ENCODE data around the gene VPS4A. TPM values are rescaled to one million over a fixed set of nuclear protein-coding genes. Genes with fewer than 3 reads are reported as not detected.
"Not testable (repeated sequence)": the region's sequence is repeated elsewhere in the genome, so short reads cannot be mapped to it uniquely, and the experiment has no call there.

VPS4A gene
- 10 to 100 TPM; 32.6 to 32.7 TPM for total RNA-seq

GRCh38 chr16:69310653-69311532, at the start of gene VPS4A:
VPS4A (plus strand) TSS chr16:69311350; CDS start chr16:69311512, 162 bp downstream.
- ChIA-PET POLR2A (no interaction called here), CTCF (interaction anchor here (0.6 to 2.5 kb wide), 2 partner anchors 18 to 94 kb away, joined by 4 to 7 read pairs; no protein-coding TSS in a partner anchor)

GRCh38 chr16:69266334-69267063, 44.7 kb upstream of the VPS4A start:
- POLR2A ChIA-PET, result no interaction called here
- CTCF ChIA-PET, result no interaction called here

- POLR2A ChIA-PET, result no interaction called here
- CTCF ChIA-PET, result interaction anchor here (0.6 kb wide), 1 partner anchor 83 kb away, joined by 3 read pairs; no protein-coding TSS in a partner anchor
These were observed 43.5 kb upstream of the VPS4A start for GRCh38 chr16:69267633-69268032.

- POLR2A ChIA-PET, result interaction anchor here (0.6 to 0.7 kb wide), 2 partner anchors 12 to 18 kb away, joined by 3 to 10 read pairs; no protein-coding TSS in a partner anchor
- CTCF ChIA-PET, result no interaction called here
These were observed 40.8 kb upstream of the VPS4A start for GRCh38 chr16:69270395-69270794.

- ChIA-PET CTCF (no interaction called here), POLR2A (no interaction called here)
These were observed 40.3 kb upstream of the VPS4A start for GRCh38 chr16:69270831-69271230.

- CTCF ChIA-PET, result interaction anchor here (0.7 to 1.2 kb wide), 5 partner anchors 8 to 105 kb away, joined by 3 to 6 read pairs (median 4); no protein-coding TSS in a partner anchor
- POLR2A ChIA-PET, result no interaction called here
These were observed 38.1 kb upstream of the VPS4A start for GRCh38 chr16:69273009-69273408.

GRCh38 chr16:69274699-69275235, 36.4 kb upstream of the VPS4A start:
- POLR2A ChIA-PET, result interaction anchor here (0.6 kb wide), 2 partner anchors 182 to 201 kb away, joined by 4 to 7 read pairs; no protein-coding TSS in a partner anchor

GRCh38 chr16:69276148-69277115, 34.7 kb upstream of the VPS4A start:
- POLR2A ChIA-PET, result interaction anchor here (0.6 kb wide), 1 partner anchor 28 kb away, joined by 3 read pairs; no protein-coding TSS in a partner anchor

More at GRCh38 chr16:69274699-69275235, 36.4 kb upstream of the VPS4A start:
- CTCF ChIA-PET, result no interaction called here

GRCh38 chr16:69277413-69277812, 33.7 kb upstream of the VPS4A start:
- ChIA-PET CTCF (interaction anchor here (0.5 kb wide), 1 partner anchor 20 kb away, joined by 3 read pairs; no protein-coding TSS in a partner anchor), POLR2A (interaction anchor here (0.6 kb wide), 1 partner anchor 27 kb away, joined by 3 read pairs; no protein-coding TSS in a partner anchor)

More at GRCh38 chr16:69276148-69277115, 34.7 kb upstream of the VPS4A start:
- CTCF ChIA-PET, result interaction anchor here (0.8 kb wide), 1 partner anchor 143 kb away, joined by 3 read pairs; no protein-coding TSS in a partner anchor

GRCh38 chr16:69283851-69284250, 27.3 kb upstream of the VPS4A start:
- ChIA-PET POLR2A (no interaction called here), CTCF (no interaction called here)

GRCh38 chr16:69285240-69285639, 25.9 kb upstream of the VPS4A start:
- CTCF ChIA-PET, result interaction anchor here (0.7 kb wide), 3 partner anchors 98 to 874 kb away, joined by 3 to 4 read pairs (median 3); partner anchors contain the start of gene SNTB2
- POLR2A ChIA-PET, result interaction anchor here (0.6 kb wide), 1 partner anchor 103 kb away, joined by 3 read pairs; no protein-coding TSS in a partner anchor

GRCh38 chr16:69286941-69287713, 24.0 kb upstream of the VPS4A start:
- ChIA-PET POLR2A (interaction anchor here (0.6 kb wide), 2 partner anchors 12 to 283 kb away, joined by 4 to 6 read pairs; no protein-coding TSS in a partner anchor), CTCF (interaction anchor here (0.6 to 1.0 kb wide), 5 partner anchors 11 to 437 kb away, joined by 3 to 4 read pairs (median 3); no protein-coding TSS in a partner anchor)

- POLR2A ChIA-PET, result not testable (repeated sequence)
- CTCF ChIA-PET, result interaction anchor here (0.6 kb wide), 1 partner anchor 379 kb away, joined by 4 read pairs; no protein-coding TSS in a partner anchor
These were observed 19.5 kb upstream of the VPS4A start for GRCh38 chr16:69291657-69292056.

GRCh38 chr16:69293401-69293800, 17.7 kb upstream of the VPS4A start:
- POLR2A ChIA-PET, result no interaction called here
- CTCF ChIA-PET, result no interaction called here

GRCh38 chr16:69294051-69294450, 17.1 kb upstream of the VPS4A start:
- POLR2A ChIA-PET, result no interaction called here
- CTCF ChIA-PET, result no interaction called here

- CTCF ChIA-PET, result interaction anchor here (0.6 kb wide), 1 partner anchor 173 kb away, joined by 3 read pairs; no protein-coding TSS in a partner anchor
- POLR2A ChIA-PET, result interaction anchor here (0.7 kb wide), 2 partner anchors 39 to 86 kb away, joined by 3 to 5 read pairs; no protein-coding TSS in a partner anchor
These were observed 14.4 kb upstream of the VPS4A start for GRCh38 chr16:69296771-69297170.

GRCh38 chr16:69298261-69298660, 12.9 kb upstream of the VPS4A start:
- POLR2A ChIA-PET, result no interaction called here
- CTCF ChIA-PET, result interaction anchor here (0.7 kb wide), 1 partner anchor 11 kb away, joined by 3 read pairs; no protein-coding TSS in a partner anchor

All from activated CD8-positive, alpha-beta memory T cell treated with anti-CD3 and anti-CD28 coated beads for 36 hours (primary cell).